ENCODE measurements around the gene FBXO8. TPM values are rescaled to one million over a fixed set of nuclear protein-coding genes. Genes with fewer than 3 reads are reported as not detected.

The FBXO8 gene
- total RNA-seq, 3 donors from 2014 or later, result 25.1 to 41.2 (median 35.4) TPM

DNA sequence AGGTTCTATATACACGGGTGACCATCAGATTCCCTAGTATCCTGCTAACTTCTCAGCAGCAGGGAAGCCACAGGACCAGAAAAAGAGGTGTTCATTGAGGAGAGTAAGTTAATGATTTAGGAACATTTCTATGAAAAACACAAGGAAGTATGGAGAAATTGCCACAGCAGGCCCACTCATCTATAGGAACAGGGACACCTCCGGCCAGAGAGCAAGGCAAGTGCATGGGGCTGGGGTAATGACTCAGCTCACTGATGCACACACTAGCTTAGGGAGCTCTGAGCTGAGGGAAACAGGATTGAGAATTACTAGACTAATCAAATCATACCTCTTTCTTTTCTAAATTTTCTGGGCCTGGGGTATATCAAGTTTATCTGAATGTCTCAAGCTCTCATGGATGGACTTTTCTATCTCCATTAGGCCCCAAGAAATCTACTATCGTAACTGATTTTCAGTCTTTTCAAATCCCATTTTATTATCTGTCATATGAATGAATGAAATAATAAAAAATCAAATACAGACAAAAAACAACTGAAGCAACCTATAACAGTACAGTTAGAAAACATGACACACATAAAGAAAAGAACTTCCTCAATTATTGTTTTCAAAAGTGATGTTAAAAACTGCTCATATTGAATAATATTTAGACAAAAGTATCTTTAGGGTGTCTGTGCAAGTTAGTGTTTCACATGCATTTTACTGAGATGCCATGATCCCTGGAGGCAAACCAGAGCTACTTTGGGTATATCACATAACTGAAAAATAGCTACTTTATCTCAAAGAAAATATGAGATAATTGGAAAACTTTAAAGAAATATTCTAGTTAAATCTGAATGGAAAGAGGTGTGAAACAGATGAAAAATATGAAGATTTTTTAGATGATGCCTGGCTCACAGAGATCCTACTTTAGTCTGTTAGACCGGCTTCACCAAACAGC is 89.8 kb downstream of the FBXO8 start:
- Histone ChIP-seq H3K4me1 (ENCODE audit: low read depth) (no peaks in the 10 kb centered on the region), H3K36me3 (ENCODE audit: low read depth) (no peaks in the 10 kb centered on the region), H3K9me3 (no peaks in the 10 kb centered on the region), H3K4me3 (no peak overlapping the region)
- TF ChIP-seq, protein P1, sequence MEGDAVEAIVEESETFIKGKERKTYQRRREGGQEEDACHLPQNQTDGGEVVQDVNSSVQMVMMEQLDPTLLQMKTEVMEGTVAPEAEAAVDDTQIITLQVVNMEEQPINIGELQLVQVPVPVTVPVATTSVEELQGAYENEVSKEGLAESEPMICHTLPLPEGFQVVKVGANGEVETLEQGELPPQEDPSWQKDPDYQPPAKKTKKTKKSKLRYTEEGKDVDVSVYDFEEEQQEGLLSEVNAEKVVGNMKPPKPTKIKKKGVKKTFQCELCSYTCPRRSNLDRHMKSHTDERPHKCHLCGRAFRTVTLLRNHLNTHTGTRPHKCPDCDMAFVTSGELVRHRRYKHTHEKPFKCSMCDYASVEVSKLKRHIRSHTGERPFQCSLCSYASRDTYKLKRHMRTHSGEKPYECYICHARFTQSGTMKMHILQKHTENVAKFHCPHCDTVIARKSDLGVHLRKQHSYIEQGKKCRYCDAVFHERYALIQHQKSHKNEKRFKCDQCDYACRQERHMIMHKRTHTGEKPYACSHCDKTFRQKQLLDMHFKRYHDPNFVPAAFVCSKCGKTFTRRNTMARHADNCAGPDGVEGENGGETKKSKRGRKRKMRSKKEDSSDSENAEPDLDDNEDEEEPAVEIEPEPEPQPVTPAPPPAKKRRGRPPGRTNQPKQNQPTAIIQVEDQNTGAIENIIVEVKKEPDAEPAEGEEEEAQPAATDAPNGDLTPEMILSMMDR (IDR thresholded peaks at IDR 0.05), result no peak
- intact Hi-C loops (cut with DNase I, micrococcal nuclease), result no loop called here
- ATAC-seq, result no peak
- no peak for DNase-seq

DNA sequence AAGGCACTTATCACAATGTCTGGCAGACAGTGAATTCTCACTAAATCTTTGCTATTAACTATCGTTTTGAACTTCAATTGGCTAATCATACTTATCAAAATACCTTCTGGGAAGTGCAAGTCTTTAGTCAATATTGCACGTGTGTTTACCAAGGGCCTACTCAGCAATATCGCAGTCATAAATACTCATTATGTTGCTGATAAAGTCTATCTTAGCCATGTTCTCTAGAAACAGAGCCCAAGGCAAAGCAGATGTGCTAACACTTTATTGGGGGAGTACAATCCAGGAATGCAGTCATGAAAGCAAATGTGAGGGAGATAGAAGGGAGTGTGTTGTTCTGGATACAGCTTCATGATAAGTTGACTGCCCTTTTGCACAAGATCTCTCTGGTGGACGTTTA is 90.5 kb downstream of the FBXO8 start:
- DNase-seq (no peak), ATAC-seq (no peak)
- intact Hi-C loops (cut with DNase I, micrococcal nuclease), result no loop called here
- Histone ChIP-seq H3K36me3 (ENCODE audit: low read depth) (no peaks in the 10 kb centered on the region), H3K4me3 (no peak overlapping the region), H3K9me3 (no peaks in the 10 kb centered on the region), H3K4me1 (ENCODE audit: low read depth) (no peaks in the 10 kb centered on the region)
- TF ChIP-seq, protein P1 (IDR thresholded peaks at IDR 0.05), result no peak

DNA sequence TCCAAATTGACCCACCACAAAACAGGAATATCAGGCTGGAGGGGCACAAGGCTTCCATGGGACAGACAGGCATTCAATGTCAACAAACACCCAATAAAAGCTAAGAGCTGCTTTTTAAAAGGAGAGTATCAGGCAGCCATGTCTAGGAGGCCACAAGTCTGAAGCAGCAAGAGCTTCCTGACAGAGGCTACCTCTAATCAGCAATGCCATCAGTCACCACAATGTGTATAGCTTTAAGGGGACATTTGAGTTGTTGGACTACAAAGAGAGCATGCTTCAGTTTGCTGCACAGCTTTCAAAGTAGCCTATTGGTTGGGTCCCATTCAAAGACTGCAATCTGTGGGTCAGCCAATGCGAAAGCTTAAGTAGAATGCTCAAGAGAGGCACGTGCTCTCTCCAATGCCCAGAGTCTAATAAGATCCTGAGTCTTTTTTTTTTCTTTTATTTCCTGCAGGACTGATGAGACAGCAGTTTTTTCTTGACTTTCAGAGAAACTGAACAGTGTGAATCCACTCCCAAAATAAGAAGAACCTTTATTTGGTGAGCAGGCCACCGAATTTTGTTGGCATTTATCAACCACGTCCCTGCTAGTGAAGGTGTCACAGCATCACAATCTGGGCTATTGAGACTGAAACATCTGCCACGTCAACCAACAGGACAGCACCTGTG is 92.5 kb downstream of the FBXO8 start:
- Histone ChIP-seq H3K9me3 (no peaks in the 10 kb centered on the region), H3K36me3 (ENCODE audit: low read depth) (no peaks in the 10 kb centered on the region), H3K4me1 (ENCODE audit: low read depth) (no peaks in the 10 kb centered on the region), H3K4me3 (no peak overlapping the region)
- no peak for ATAC-seq
- TF ChIP-seq, protein P1 (IDR thresholded peaks at IDR 0.05), result no peak
- intact Hi-C loops (cut with DNase I, micrococcal nuclease), result no loop called here
- DNase-seq, result no peak

DNA sequence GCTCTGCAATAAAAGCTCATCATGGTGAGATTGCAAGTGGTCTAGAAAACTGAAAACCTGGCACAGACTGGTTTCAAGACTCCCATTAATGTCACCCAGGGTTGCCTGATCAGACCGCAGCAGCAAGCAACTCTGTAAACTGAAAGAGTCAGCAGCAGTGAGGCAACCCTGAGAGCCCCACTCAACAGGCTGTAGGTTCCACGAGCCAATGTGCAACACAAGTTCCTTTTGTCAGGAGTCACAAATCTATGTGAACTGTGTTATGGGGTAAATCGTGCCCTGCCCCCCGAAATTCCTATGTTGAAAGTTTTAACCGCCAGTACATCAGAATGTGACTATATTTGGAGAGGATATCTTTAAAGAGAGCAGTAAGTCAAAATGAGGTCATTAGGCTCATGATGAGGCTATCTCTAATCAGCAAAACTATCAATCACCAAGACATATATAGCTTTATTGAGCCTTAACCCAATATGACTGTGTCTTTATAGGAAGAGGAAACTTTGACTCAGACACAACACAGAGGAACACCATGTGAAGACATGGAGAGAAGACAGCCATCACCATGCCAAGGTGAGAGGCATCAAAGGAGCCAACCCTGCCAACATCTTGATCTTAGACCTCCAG is 94.0 kb downstream of the FBXO8 start:
- intact Hi-C loops (cut with DNase I, micrococcal nuclease), result no loop called here
- H3K36me3 ChIP-seq (ENCODE audit: low read depth), result no peaks in the 10 kb centered on the region
- H3K4me1 ChIP-seq (ENCODE audit: low read depth), result no peaks in the 10 kb centered on the region
- H3K9me3 ChIP-seq, result no peaks in the 10 kb centered on the region
- no peak for DNase-seq
- TF ChIP-seq, protein P1 (IDR thresholded peaks at IDR 0.05), result no peak
- H3K4me3 ChIP-seq, result no peak overlapping the region
- ATAC-seq, result no peak

Other genes starting within 250 kb of the FBXO8 start
- 10 to 100 TPM; 13.7 to 28.7 (median 14.7) TPM for gene CEP44, start 244 bp upstream of the FBXO8 start, total RNA-seq
- 100 to 1,000 TPM; 177 to 256 (median 237) TPM for gene HPGD, start 238.8 kb upstream of the FBXO8 start, total RNA-seq